Tibial artery (tissue), 4 donors: Measurements from ENCODE around the gene ATP11A.

Experiments used
- DNase-seq, 2 donors: peaks; one replicate each; pipeline ENCODE4 v3.0.0-alpha.2; 2019
- H3K27ac ChIP-seq, 2 donors: fragments of 200-600 bp; sonication (generic) in 1 of 2; 1 replicate in 1 of 2; 2 replicates in 1 of 2; pipeline ENCODE4 v1.5.1; 2018 to 2019; ENCODE audit warnings: mild to moderate bottlenecking in 1 of 2
- H3K27me3 ChIP-seq, 2 donors: fragments of 200-600 bp; sonication (generic) in 1 of 2; one replicate each; pipeline versions ENCODE4 v1.5.1 to v1.6.0; 2016 to 2019
- H3K36me3 ChIP-seq, 3 donors: fragments of 200-600 bp; sonication (generic) in 2 of 3; one replicate each; pipeline ENCODE4 v1.5.1; 2016 to 2019; ENCODE audit warnings: mild to moderate bottlenecking in 2 of 3
- H3K4me1 ChIP-seq, 4 donors: fragments of 200-600 bp; sonication (generic) in 2 of 4; 1 replicate in 3 of 4; 2 replicates in 1 of 4; pipeline ENCODE4 v1.5.1; 2016 to 2019
- H3K4me3 ChIP-seq, 2 donors: fragments of 200-600 bp; sonication (generic) in 1 of 2; 1 replicate in 1 of 2; 2 replicates in 1 of 2; pipeline ENCODE4 v1.5.1; 2018 to 2019; ENCODE audit warnings: mild to moderate bottlenecking in 2 of 2
- H3K9me3 ChIP-seq, 3 donors: fragments of 200-600 bp; sonication (generic) in 1 of 3; one replicate each; pipeline ENCODE4 v1.5.1; 2016 to 2019
- intact Hi-C: fragments of 100-400 bp; cut with DNase I; formaldehyde crosslinking; loops from one replicate; pipeline ENCODE4 v1.15.0; 2023; ENCODE audit warnings: low total_unique reads
- TF ChIP-seq, protein P1 (sequence below), 2 experiments: fragments of 200-600 bp in 1 of 2; fragments of 450-650 bp in 1 of 2; IDR thresholded peaks; one replicate each; pipeline ENCODE4 v1.5.1; 2017 to 2019; ENCODE audit warnings: antibody characterized with exemption in 2 of 2, mild to moderate bottlenecking in 1 of 2, moderate library complexity in 1 of 2

The ATP11A gene

DNA sequence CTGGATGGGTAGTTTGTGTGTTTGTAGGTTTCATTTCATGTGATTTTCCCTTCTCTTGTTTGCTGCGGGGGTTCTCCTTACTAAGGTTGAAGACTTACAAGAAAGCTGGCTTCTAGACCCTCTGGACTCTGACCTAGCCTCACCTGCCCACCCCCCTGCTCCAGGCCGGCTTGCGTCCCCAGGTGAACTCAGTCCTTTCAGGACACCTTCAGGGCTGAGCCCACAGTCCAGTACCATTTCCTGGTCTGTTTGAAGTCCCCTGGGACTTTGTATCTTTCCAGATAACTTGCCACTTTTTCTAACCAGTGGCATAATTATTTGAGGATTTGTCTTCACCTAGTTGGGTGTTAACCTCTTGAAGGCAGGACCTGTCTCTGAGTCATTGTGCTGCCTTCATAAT, 227.9 kb downstream of the ATP11A start:
- H3K36me3 ChIP-seq: no peaks in the 10 kb centered on the region
- no peak for DNase-seq
- H3K4me1 ChIP-seq: no peaks in the 10 kb centered on the region
- TF ChIP-seq, protein P1, sequence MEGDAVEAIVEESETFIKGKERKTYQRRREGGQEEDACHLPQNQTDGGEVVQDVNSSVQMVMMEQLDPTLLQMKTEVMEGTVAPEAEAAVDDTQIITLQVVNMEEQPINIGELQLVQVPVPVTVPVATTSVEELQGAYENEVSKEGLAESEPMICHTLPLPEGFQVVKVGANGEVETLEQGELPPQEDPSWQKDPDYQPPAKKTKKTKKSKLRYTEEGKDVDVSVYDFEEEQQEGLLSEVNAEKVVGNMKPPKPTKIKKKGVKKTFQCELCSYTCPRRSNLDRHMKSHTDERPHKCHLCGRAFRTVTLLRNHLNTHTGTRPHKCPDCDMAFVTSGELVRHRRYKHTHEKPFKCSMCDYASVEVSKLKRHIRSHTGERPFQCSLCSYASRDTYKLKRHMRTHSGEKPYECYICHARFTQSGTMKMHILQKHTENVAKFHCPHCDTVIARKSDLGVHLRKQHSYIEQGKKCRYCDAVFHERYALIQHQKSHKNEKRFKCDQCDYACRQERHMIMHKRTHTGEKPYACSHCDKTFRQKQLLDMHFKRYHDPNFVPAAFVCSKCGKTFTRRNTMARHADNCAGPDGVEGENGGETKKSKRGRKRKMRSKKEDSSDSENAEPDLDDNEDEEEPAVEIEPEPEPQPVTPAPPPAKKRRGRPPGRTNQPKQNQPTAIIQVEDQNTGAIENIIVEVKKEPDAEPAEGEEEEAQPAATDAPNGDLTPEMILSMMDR (IDR thresholded peaks at IDR 0.05): no peak
- intact Hi-C loops: no loop called here
- H3K27ac ChIP-seq: no peak overlapping the region
- peaks cover 0 to 29% of the 10 kb centered on the region in 2 donors for H3K27me3 ChIP-seq
- H3K4me3 ChIP-seq: no peak overlapping the region
- no peaks in the 10 kb centered on the region for H3K9me3 ChIP-seq

DNA sequence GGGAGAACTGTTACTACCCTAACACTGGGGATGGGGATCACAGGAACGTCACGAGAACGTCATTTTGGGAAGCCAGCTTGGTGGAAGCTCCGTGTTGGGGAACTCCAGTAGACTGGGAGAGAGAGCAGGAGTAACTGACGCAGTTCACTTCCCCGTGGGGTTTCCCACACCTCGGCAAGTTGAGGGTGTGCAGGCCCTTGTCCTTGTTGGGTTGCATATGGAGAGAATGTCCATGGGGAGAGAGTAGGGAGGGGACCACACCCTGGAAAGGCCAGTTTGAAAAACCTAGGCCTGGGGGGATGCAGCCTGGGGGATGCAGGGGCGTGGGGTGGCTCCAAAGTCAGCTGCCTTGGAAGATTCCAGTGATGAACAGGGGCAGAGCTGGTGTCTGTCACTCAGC, 228.4 kb downstream of the ATP11A start:
- no peak overlapping the region for H3K4me3 ChIP-seq
- intact Hi-C loops: no loop called here
- TF ChIP-seq, protein P1 (IDR thresholded peaks at IDR 0.05): no peak
- H3K27ac ChIP-seq: no peak overlapping the region
- no peaks in the 10 kb centered on the region for H3K4me1 ChIP-seq
- no peaks in the 10 kb centered on the region for H3K36me3 ChIP-seq
- no peaks in the 10 kb centered on the region for H3K9me3 ChIP-seq
- no peak for DNase-seq
- H3K27me3 ChIP-seq: peaks cover 0 to 29% of the 10 kb centered on the region in 2 donors

DNA sequence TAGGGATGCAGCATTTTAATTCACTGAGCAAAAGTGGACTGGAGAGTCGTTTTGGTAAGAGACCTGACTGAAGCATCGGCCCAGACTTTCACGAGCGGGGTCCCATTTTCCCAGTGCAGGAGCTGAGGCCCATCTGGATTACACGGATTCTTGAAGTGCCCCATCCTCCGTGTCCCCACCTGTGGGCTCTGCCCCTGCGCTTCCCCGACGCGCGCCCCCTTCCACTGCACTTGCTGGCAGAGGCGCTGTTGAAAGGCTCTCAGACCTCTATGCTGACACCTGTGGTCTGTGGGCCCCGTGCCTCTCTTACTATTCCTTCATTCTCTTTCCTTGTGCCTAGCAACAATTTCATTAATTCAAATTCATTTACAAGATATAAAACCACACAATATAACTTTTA, 228.9 kb downstream of the ATP11A start:
- intact Hi-C loops: no loop called here
- peaks cover 0 to 33% of the 10 kb centered on the region in 2 donors for H3K27me3 ChIP-seq
- H3K27ac ChIP-seq: no peak overlapping the region
- no peaks in the 10 kb centered on the region for H3K4me1 ChIP-seq
- DNase-seq: no peak
- TF ChIP-seq, protein P1 (IDR thresholded peaks at IDR 0.05): no peak
- no peaks in the 10 kb centered on the region for H3K36me3 ChIP-seq
- no peak overlapping the region for H3K4me3 ChIP-seq
- no peaks in the 10 kb centered on the region for H3K9me3 ChIP-seq

DNA sequence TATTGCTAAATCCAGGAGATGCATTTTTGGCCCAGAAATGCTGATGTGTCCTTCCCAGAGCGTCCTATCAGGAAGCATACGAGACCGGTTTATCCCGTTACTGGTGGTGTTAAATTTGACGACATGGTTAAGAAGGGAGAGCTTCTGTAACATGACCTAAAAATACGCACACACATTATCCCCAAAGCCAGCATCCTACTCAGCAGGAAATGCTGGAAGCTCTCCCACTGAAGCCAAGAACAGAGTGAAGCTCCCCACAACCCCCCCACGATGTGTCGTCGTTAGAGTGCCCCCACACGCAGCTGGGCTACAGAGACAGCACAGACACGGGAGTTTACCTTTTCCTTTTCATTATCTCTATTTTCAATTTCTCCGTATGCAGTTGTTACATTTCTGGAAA, 234.1 kb downstream of the ATP11A start:
- TF ChIP-seq, protein P1 (IDR thresholded peaks at IDR 0.05): no peak
- peaks cover 0 to 25% of the 10 kb centered on the region in 2 donors for H3K27me3 ChIP-seq
- intact Hi-C loops: no loop called here

DNA sequence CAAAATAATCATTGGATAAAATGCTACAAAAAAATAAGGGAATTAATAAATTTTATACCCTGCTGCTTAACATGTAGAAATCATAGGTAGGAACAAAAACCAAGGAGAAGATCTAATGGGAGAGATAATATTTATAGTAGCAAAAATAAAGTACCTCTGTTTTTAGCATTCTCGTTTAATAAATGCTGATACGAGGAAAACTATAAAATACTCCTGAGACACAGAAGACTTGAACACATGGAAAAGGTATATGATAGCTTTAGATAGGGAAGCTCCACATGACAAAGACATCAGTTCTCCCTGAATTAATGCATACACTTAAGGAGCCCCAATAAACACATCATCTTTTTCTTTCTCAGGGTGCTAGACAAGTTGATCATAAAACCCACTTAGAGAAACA, 234.5 kb downstream of the ATP11A start:
- Histone ChIP-seq H3K4me1 (no peaks in the 10 kb centered on the region), H3K36me3 (no peaks in the 10 kb centered on the region), H3K27ac (no peak overlapping the region), H3K27me3 (peaks cover 0 to 29% of the 10 kb centered on the region in 2 donors), H3K9me3 (no peaks in the 10 kb centered on the region), H3K4me3 (no peak overlapping the region)
- TF ChIP-seq, protein P1 (IDR thresholded peaks at IDR 0.05): no peak
- intact Hi-C loops: no loop called here
- DNase-seq: no peak

More for the DNA sequence above, 234.1 kb downstream of the ATP11A start:
- no peaks in the 10 kb centered on the region for H3K36me3 ChIP-seq
- no peaks in the 10 kb centered on the region for H3K4me1 ChIP-seq
- no peak overlapping the region for H3K4me3 ChIP-seq
- H3K27ac ChIP-seq: no peak overlapping the region
- DNase-seq: no peak
- H3K9me3 ChIP-seq: no peaks in the 10 kb centered on the region

DNA sequence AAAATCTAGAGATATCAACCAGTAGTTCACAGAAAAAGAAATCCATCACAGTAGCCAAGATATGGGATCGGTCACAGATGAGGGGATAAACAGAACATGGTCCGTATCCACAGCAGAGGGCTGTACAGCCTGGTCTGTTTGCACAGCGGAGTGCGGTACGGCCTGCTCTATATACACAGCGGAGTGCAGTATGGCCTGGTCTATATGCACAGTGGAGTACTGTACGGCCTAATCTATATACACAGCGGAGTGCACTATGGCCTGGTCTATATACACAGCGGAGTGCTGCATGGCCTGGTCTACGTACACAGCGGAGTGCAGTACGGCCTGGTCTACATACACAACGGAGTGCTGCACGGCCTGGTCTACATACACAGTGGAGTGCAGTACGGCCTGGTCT, 236.2 kb downstream of the ATP11A start:
- Histone ChIP-seq H3K27me3 (peaks cover 0 to 39% of the 10 kb centered on the region in 2 donors), H3K36me3 (no peaks in the 10 kb centered on the region), H3K4me3 (no peak overlapping the region), H3K27ac (no peak overlapping the region), H3K4me1 (no peaks in the 10 kb centered on the region), H3K9me3 (no peaks in the 10 kb centered on the region)
- TF ChIP-seq, protein P1 (IDR thresholded peaks at IDR 0.05): no peak
- intact Hi-C loops: no loop called here
- DNase-seq: no peak
